ENCODE measurements around the gene SLC49A4.

DNA sequence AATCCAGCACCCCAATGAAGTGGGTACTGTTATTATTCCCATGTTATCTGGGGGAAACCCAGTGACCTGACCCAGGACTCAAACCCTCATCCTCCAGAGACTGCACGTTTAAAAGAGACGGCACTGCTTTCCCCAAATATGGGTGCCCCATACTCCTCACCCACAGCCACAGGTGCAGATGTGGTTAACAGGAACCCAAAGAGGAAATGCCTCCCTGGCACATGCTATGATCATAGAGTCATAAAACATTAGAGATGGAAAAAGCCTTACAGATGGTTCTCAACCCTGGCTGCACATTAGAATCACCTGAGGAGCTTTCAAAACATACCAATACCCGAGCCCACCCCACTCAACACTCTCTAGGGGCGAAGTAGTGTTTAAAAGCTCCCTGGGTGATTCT is 121.2 kb downstream of the SLC49A4 start:
- TF ChIP-seq CTCF (IDR thresholded peaks at IDR 0.05) (no peak), POLR2AphosphoS5 (IDR thresholded peaks at IDR 0.05) (no peak), POLR2A (IDR thresholded peaks at IDR 0.05) (no peak)

Data from gastroesophageal sphincter (tissue), 3 donors.